Right lung (tissue), 10 donors: Measurements from ENCODE around the gene GCNT2. TPM values are rescaled to one million over a fixed set of nuclear protein-coding genes. Genes with fewer than 3 reads are reported as not detected.
A peak's percentile ranks its signal among the peaks of the same experiment; 100 is the strongest.
"Not testable (repeated sequence)": the region's sequence is repeated elsewhere in the genome, so short reads cannot be mapped to it uniquely, and the experiment has no call there.

Experiments used
- DNase-seq, 2 donors: peaks; one replicate each; pipeline ENCODE4 v3.0.0-alpha.2; 2013
- long read RNA-seq, 8 donors: transcript quantifications; one replicate each; lab custom pipeline, GENCODE V29; 2026
- polyA plus RNA-seq, 5 donors: library from polyadenylated mRNA; unstranded; fragments of 120-200 nt; gene quantifications; one replicate each; pipeline versions ENCODE4 v1.2.1 to v1.2.3, GENCODE V29; 2013; ENCODE audit warnings: inconsistent platforms in 1 of 5, low replicate concordance in 1 of 5; ENCODE audit not compliant: insufficient read length in 5 of 5, insufficient read depth in 1 of 5

GCNT2 gene
- 10 to 100 TPM; 10.2 to 20.5 (median 16.1) TPM for polyA plus RNA-seq
- long read RNA-seq, donor 1, full-length matches to known transcripts, result 9 of 9 reads
- long read RNA-seq, donor 1, partial matches to known transcripts, result 0 of 9 reads
- long read RNA-seq, donor 1, other reads (novel, unspliced or antisense), result 0 of 9 reads
- long read RNA-seq, donor 2, full-length matches to known transcripts, result 4 of 4 reads
- long read RNA-seq, donor 2, partial matches to known transcripts, result 0 of 4 reads
- long read RNA-seq, donor 2, other reads (novel, unspliced or antisense), result 0 of 4 reads
- long read RNA-seq, donor 3, full-length matches to known transcripts, result 4 of 4 reads
- long read RNA-seq, donor 3, partial matches to known transcripts, result 0 of 4 reads
- long read RNA-seq, donor 3, other reads (novel, unspliced or antisense), result 0 of 4 reads
- long read RNA-seq, donor 4, partial matches to known transcripts, result 0 of 3 reads
- long read RNA-seq, donor 4, other reads (novel, unspliced or antisense), result 0 of 3 reads
- long read RNA-seq, donor 5, partial matches to known transcripts, result 0 of 3 reads
- long read RNA-seq, donor 5, other reads (novel, unspliced or antisense), result 0 of 3 reads
- long read RNA-seq, donor 6, full-length matches to known transcripts, result 3 of 13 reads
- long read RNA-seq, donor 6, partial matches to known transcripts, result 10 of 13 reads
- long read RNA-seq, donor 6, other reads (novel, unspliced or antisense), result 0 of 13 reads
- long read RNA-seq, donor 7, partial matches to known transcripts, result 0 of 1 reads
- long read RNA-seq, donor 7, other reads (novel, unspliced or antisense), result 0 of 1 reads
- long read RNA-seq, donor 8, result 0 reads

DNA sequence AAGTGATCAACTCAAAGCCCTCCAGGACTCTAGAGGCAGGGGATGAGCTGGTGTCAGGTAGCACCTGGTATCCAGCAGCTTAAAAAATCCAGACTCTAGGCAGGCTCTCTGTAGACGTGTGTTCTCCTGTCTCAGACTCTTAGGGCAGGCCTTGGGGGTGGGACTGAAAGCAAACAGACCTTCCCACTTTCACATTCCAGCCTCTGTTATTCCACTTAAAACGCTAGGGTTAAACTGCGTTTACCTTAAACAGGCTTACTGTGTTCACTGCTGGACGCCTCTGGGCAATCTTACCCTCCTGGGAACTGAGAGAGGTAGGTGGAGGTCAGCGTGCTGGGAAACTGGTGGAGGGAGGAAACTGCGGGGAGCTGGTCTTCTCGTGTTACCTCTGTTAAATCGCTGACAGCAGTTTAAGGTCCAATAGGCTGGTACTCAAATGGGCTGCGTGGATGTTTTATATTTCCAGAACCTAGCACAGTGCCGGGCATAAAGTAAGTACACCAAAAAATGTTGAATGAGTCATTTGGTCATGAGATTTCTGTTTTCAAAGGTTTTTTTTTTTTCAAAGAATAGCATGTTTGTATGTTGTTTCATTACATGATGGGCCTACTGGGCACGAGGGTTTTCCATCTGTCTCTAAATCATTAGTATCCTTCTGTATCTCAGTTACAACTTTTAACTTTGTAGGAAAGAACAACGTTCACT lies at the start of gene GCNT2:
Gene GCNT2, plus strand, starts transcription at position 248 of the 705 bp plus-strand sequence. CDS start 7,561 bp downstream, outside the sequence.
- peak; percentile 37 to 49 for DNase-seq

DNA sequence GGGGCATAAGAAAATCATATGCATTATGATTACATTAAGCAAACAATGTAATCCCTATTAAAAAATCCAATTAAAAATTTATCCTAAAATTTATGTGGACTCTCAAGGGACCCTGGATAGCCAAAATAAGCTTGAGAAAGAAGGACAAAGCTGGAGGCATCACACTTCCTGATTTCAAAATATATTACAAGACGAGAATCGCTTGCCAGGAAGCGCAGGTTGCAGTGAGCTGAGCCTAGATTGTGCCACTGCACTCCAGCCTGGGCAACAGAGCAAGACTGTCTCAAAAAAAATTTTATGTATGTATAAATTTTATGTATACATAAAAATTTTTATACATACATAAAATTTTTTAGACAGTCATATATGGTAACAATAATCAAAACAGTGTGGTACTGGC lies 48.5 kb upstream of the GCNT2 start:
- no peak for DNase-seq

DNA sequence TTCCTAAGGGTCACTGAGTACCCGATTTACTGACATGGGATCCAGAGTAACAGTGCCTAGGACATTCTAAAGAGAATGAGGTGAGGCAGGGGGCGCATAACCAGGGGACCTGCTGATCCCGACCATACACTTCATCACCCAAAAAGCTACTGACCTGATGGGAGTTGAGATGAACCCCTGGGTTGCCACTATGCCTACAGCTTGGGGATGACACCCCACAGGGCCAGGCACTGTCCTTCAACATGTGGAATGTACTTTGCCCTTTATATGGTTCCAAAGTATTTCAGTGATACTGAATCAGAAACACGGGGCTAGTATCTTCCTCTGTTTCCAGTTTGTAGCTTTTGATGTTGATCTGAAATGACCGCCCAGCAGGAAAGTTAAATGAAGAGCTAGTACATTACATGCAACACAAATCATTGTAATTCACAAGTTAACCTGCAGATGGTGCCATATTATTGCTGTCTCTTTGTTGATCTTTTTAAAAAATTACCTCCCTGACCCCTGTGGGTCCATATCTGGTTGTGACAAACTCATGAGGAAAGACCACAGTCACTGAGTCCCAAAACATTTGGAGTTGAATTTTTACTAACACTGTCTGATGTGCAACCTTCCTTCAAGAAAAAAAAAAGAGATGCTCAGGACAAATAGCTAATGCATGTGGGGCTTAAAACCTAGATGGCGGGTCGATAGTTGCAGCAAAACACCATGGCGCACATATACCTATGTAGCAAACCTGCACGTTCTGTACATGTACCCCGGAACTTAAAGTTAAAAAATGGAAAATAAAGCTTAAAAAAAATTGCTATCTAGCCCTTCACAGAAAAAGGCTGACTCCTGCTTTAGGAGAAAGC lies 42.7 kb upstream of the GCNT2 start:
- peak in 1 of 2 donors; percentile 14 for DNase-seq

DNA sequence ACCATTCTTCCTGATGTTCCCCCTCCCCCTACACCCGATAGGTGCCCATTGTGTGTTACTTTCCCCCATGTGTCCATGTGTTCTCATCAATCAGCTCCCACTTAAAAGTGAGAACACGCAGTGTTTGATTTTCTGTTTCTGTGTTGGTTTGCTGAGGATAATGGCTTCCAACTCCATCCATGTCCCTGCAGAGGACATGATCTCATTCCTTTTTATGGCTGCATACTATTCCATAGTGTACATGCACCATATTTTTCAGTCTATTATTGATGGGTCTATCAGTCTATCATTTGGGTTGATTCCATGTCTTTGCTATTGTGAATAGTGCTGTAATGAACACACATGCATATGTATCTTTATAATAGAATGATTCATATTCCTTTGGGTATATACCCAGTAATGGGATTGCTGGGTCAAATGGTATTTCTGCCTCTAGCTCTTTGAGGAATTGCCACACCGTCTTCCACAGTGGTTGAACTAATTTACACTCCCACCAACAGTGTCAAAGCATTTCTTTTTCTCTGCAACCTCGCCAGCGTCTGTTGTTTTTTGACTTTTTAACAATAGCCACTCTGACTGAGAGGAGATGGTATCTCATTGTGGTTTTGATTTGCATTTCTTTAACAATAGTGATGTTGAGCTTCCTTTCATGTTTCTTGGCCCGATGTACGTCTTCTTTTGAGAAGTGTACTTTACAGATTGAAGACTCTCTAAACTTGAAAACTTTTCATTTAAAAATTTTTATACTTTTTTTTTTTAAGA lies 41.0 kb upstream of the GCNT2 start:
- no peak for DNase-seq

DNA sequence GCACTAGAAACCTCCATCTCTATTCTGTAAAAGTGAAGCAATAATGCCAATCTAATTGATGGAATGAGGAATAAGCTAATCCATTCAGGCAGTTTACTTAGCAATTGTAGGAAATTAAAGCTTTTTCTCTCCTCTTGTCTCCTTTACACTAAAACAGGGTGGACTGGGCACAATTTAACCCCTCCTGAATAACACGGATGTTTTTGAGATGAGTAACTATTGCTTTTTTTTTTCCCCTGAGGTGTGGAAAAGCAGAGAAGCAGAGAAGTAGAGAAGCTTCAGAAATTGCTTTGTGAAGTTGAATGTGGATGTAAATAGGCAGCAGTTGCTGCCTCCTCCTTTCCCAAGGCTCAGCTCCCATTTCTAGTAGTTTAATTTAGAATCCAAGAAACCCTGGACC lies 40.0 kb upstream of the GCNT2 start:
- no peak for DNase-seq

DNA sequence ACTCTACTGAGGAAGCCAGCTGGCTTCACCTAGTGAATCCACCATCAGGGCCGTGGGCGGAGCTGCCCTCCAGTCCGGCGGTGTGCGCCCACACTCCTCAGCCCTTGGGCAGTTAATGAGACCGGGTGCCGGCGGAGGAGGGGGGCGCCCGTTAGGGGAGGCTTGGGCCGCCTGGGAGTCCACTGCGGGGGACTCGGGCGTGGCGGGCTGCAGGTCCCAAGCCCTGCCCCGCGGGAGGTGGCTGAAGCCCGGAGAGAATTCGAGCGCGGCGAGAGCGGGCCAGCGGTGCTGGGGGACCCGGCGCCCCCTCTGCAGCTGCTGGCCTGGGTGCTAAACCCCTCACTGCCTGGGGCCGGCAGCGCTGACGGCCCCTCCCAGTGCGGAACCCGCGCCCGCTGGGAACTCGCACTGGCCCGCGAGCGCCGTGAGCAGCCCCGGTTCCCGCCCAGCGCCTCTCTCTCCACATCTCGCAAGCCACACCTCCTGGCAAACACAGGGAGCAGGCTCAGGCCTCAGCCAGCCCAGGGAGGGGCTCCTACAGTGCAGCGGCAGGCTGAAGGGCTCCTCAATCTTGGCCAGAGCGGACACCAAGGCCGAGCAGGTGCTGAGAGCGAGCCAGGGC lies 38.4 kb upstream of the GCNT2 start:
- DNase-seq, result no peak

DNA sequence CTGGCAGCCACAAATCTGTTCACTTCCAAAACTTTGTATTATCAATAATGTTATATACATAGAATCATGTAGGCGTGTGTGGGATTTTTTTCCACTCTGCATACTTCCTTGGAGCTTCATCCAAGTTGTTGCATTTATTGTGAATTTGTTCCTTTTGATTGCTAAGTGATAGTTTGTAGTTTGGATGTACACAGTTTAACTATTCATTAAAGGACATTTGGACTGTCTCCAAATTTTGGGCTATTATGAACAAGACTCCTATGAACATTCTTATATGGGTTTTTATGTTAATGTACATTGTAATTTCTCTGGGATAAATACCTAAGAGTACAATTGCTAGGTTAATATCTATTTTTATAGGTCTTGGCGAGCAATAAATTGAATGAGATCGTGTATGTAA lies 36.2 kb upstream of the GCNT2 start:
- DNase-seq, result no peak

DNA sequence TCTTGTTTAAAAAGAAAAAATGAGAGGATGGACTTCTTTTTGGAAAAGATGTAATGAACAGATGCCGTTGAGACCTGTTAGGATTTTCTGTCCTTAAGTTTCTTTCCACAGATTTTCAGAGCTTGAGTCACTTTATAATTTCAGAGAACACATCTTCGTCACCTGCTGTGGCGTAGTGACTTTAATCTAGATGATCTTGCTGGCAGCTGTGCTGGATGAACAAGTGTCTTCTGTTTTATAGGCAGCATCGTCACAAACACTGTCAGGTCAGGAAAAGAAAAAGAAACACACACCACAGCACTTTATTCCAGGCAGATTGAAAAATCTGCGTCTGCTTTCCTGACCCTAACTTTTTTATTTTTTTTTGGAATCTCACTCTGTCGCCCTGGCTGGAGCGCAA lies 35.7 kb upstream of the GCNT2 start:
- no peak for DNase-seq

DNA sequence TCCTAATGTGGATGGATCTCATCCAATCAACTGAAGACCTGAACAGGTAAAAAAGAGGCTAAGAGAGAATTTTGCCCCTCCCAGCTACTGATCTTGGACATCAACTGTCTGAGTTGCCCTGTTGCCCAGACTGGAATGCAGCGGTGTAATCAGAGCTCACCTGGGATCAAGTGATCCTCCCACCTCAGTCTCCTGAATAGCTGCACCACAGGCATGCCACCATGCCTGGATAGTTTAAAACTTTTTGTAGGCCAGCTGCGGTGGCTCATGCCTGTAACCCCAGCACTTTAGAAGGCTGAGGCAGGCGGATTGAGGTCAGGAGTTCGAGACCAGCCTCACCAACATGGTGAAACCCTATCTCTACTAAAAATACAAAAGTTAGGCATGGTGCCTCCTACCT lies 34.9 kb upstream of the GCNT2 start:
- DNase-seq, result no peak

DNA sequence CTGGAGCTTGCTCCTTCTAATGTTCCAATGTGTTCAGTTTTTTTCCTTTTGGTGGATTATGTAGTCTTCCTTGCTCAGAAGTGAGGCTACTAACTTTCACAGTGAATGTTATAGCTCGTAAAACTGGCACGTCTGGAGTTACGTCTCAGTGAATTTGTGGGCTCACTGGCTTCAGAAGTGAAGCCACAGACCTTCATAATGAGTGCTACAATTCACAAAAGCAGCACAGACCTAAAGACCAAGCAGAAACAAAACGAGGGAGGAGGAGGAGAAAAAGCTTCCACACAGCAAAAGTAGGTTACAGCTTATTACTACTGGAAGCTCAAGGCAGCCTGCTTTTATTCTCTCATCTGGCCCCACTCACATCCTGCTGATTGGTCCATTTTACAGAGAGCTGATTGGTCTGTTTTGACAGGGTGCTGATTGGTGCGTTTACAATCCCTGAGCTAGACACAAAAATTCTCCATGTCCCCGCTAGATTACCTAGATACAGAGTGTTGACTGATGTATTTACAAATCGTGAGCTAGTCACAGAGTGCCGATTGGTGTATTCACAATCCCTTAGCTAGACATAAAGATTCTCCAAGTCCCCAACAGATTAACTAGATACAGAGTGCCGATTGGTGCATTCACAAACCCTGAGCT lies 34.1 kb upstream of the GCNT2 start:
- DNase-seq, result not testable (repeated sequence)

DNA sequence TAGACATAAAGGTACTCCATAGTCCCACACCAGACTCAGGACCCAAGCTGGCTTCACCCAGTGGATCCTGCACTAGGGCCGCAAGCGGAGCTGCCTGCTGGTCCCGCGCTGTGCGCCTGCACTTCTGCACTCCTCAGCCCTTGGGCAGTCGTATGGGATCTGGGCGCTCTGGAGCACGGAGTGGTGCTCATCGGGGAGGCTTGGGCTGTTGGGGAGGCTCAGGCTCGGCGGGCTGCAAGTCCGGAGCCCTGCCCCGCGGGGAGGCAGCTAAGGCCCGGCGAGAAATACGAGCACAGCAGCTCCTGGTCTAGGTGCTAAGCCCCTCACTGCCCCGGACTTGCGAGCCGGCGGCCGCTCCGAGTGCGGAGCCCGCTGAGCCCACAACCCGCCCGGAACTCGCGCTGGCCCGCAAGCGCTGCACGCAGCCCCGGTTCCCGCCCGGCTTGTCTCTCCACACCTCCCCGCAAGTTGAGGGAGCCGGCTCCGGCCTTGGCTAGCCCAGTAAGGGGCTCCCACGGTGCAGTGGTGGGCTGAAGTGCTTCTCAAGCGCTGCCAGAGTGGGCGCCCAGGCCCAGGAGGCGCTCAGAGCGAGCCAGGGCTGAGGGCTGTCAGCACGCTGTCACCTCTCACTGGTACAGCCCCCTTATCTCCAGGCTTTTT lies 33.4 kb upstream of the GCNT2 start:
- DNase-seq, result no peak

DNA sequence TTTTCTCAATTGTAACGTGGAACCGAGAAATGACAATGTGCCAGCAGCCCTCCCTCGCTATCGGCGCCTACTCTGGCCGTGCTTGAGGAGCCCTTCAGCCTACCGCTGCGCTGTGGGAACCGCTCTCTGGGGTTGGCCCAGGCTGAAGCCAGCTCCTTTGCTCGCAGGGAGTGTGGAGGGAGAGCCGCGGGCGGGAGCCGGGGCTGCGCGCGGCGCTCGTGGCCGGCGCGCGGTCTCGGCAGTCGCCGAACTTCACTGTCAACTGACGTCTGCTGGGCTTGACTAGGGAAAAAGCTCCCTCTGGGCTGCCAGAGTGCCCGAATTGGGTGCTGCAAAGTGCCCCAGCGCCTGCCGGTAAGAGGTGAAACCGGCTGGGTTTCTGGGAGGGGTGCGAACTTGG lies 29.7 kb upstream of the GCNT2 start:
- no peak for DNase-seq

DNA sequence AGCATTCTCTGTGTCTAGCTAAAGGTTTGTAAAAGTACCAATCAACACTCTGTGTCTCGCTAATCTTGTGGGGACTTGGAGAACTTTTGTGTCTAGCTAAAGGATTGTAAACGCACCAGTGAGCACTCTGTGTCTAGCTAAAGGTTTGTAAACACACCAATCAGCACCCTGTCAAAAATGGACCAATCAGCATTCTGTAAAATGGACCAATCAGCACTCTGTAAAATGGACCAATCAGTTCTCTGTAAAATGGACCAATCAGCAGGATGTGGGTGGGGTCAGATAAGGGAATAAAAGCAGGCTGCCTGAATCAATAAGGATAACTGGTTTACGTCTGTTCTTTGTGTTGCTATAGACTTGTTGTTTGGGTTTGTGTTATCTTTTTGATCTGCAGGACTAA lies 29.2 kb upstream of the GCNT2 start:
- DNase-seq, result not testable (repeated sequence)

DNA sequence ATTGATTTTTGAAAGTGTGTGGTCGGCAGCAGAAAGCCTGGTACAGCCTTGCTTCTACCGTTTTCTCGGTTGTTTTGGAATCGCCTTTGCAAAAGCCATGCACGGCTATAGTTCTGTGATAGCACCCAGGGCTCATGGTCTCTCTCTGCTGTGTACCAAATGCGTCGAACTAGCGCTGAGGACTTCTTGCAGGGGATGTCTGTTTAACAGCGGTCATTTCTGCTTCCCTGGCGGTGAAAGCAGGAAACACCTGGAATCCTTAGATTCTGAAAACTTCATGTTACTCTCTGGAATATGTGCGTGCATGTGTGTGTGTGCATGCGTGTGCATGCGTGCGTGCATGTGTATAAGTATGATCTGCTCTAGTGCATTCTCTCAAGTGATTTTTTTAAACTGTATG lies 26.1 kb upstream of the GCNT2 start:
- no peak for DNase-seq

DNA sequence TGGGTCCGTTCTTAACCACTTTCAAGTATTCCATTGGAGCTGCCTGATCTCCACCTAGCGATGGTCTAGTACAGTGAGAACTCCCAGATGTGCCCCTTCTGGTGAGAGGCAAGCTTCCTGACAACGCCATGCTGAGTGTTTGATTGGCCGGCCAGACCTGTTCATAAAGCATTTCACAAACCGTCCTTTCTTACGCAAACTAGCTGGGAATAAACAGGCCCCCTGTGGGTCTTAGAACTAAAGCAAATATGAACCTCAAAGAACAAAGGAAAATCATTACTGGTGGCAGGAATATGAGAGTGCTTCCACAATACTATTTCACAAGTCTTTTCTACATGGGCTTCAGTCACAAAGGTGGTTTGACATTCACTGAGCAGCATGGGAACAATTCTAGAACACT lies 15.6 kb upstream of the GCNT2 start:
- no peak for DNase-seq

DNA sequence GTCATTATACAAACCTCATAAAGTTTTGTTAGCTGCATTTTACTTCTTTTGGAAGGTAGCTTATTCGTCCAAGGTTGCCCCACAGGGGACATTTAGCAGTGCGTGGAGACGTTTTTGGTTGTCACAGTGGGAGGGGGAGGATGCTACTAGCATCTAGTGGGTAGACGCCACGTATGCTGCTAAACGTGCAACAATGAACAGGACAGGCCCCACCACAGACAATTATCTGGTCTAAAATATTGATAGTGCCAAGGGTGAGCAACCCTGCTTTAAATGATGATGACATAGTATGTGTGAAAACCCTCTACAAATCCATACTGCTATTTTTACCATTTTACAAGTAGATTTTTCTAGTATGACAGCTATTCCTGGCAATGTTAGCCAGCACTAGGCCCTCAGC lies 13.9 kb upstream of the GCNT2 start:
- no peak for DNase-seq

DNA sequence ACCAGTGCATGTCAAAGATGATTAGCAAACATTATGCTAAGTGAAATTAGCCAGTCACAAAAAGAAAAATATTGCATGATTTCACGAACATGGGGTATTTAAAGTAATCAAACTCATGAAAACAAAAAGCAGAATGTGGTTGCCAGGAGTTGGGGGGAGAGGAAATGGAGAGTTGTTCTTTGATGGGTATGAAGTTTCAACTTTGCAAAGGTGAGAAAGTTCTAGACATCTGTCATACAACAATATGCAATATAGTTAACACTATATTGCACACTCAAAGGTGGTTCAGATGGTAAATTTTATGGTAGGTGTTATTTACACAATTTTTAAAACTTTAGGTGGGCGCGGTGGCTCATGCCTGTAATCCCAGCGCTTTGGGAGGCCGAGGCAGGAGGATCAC lies 13.4 kb upstream of the GCNT2 start:
- DNase-seq, result no peak

DNA sequence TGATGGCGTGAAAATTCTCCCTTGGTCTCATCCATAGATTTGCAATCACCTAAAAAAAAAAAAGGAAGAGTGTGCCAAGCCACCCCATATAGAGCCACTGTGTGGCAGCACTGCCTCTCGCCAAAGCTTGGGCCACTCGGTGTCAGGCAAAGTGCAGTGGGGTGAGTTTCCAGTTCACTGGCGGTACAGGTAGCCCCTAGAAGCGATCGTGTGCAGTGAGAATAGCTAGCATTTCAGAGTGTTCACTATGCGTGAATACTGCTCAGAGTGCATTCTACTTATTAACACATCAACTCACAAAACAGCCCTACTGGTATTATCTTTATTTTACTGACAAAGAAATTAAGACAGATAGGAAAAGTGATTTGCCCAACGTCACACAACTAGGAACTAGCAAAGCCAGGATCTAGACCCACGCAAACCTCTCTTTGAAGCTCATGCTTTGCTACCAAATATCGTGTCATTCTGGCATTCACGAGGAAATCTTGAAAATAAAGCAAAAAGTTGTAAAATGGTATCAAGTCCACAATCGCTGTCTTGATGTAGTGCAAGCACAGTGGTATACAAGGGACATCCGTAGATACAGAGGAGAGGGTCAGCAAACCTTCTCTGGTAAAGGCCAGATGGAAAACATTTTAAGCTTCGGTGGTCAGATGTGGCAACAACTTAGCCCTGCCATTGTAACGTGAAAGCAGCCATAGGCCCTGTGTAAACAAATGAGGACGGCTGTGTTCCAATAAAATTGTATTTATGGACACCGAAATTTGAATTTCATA lies 10.4 kb upstream of the GCNT2 start:
- DNase-seq, result no peak
